DOHH2 (cell line): Measurements from ENCODE around the gene NRF1.

Source experiments
- CTCF ChIP-seq: fragments of 200-600 bp; sonication (generic); IDR thresholded peaks from one replicate; pipeline ENCODE4 v1.5.1; 2014; ENCODE audit warnings: antibody characterized with exemption, mild to moderate bottlenecking, low read depth, low read length; ENCODE audit not compliant: poor library complexity, severe bottlenecking
- EZH2phosphoT487 ChIP-seq: fragments of 200-600 bp; sonication (generic); IDR thresholded peaks from 2 replicates; pipeline ENCODE4 v1.6.1; 2017; ENCODE audit warnings: borderline replicate concordance, mild to moderate bottlenecking, antibody characterized with exemption, low read length, moderate library complexity, mixed read lengths

GRCh38 chr7:129784437-129784782 lies 172.9 kb downstream of the NRF1 start:
- no peak for TF ChIP-seq EZH2phosphoT487
- TF ChIP-seq CTCF = no peak
